Inflammatory macrophage treated with lipopolysaccharide for 4 hours (primary cell): Measurements from ENCODE around the gene MRPL34.
A peak's percentile ranks its signal among the peaks of the same experiment; 100 is the strongest.
"Not testable (repeated sequence)": the region's sequence is repeated elsewhere in the genome, so short reads cannot be mapped to it uniquely, and the experiment has no call there.

Source experiments
- DNase-seq: peaks from one replicate; pipeline ENCODE4 v3.0.0-alpha.2; 2020

The MRPL34 gene

DNA sequence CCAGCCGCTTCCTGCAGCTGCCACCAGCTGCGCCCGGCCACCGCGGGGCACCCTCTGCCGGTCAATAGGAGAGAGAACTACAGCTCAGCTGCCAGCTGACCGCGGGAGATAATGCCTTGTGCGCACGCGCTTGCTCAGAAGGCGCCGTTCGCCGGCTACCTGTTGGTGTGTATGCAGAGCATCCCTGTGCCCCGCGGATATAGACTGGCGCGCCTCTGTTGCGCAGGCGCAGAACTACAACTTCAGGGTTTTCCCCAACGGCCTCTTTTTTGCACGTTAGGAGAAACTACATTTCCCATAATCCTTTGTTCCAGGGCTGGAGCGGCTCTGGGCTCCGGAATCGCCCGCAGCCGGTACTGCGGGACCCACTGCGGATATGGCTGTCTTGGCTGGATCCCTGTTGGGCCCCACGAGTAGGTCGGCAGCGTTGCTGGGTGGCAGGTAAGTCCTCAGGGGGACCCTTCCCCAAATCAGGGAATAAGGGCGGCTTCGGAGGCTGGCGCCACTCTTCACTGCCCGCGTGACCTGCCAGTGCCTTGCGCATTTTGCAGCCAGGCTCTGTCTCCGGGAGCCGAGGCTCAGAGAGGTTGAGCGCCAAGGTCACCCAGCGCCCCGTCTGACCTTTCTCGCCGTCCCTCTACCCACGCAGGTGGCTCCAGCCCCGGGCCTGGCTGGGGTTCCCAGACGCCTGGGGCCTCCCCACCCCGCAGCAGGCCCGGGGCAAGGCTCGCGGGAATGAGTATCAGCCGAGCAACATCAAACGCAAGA, at the start of gene MRPL34:
MRPL34 (plus strand) TSS at position 356 of the 768 bp plus-strand sequence; CDS start at position 377, 21 bp downstream.
- peak; percentile 97 for DNase-seq

DNA sequence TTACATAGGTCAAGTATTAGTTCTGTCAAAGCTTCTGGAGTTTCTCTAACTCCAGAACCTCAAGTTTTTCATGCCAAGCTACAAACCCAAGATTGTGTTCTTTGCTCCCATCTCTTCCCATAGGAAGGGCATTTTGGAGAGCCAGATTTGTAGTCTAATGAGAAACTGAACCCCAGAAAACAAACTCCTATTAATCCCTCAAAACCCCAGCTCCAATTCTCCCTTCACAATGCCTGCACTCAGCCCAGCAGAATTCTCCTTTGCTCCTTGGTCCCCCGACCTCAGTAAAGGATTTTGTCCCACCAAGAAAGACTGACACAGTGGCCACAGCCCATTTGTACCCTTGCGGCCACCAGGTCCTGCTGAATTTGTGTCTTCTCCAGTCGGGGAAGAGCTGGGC, 49.5 kb upstream of the MRPL34 start:
- no peak for DNase-seq

DNA sequence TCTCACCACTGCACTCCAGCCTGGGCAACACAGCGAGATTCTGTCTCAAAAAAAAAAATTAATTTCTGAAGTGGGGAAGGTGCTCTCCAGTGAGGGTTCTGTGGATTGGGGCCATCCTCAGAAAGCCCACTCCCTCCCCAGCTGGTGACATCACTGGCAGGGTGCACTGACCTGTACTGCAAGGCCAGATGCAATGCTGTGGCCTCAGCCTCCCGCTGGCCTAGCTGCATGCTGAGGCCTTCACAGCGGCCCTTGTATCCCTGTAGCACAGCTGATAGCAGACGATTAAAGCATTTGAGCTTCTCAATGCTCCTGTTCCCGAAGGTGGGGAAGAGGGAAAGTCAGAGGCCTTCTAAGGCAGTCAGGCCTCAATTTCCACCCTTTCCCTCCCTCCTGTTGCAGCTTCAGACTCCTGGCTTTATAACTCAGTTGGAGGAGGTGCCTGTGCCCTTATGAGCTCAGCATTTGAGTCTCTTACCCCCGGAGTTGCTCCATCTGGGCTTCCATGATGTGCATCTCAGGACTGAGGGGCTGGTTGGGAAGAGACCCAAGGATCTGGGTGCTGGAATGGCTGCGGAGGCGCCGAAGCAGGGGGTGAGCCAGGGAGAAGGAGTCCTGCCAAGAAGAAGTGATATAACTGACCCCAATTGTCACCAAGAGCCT, 46.4 kb upstream of the MRPL34 start:
- no peak for DNase-seq

DNA sequence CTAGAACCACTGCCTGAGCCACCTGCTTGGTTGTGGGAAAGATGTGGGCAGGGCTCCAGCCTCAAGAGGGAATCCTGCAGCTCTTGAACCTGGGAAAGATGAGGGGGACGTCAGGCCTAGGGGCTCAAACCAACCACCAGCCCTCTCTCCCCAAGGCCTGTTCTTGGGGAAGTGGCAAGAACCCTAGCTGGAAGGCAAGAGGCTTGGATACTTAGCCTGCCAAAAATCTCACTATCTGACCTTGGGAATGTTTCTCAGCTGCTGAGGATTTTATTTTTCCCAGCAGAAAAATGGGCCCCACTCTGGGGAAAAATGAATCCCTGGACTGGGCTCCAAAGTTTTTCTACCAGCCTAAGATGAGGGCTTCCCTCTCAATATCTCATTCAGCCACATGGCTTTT, 45.7 kb upstream of the MRPL34 start:
- no peak for DNase-seq

DNA sequence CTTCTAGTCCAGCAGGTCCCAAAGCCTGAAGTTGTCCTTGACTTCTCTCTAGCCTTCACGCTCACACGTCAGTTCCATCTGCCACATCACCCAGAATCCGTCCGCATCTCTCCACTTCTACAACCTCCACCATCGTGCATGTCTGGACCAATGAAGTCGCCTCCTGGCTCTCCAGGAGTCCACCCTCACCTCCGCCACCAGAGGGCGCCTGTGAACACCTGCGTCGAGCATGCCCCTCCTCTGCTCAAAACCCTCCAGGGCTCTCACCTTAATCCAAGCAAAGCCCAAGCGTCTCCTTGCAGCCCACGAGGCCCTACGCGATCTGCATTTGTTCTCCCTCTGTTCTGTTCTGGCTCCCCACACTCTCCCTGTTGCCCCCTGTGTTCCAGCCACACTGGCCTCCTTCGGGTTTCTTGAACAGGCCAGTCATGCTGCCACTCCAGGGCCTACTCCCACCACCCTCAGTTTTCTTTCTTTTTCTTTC, 44.8 kb upstream of the MRPL34 start:
- peak; percentile 80 for DNase-seq

DNA sequence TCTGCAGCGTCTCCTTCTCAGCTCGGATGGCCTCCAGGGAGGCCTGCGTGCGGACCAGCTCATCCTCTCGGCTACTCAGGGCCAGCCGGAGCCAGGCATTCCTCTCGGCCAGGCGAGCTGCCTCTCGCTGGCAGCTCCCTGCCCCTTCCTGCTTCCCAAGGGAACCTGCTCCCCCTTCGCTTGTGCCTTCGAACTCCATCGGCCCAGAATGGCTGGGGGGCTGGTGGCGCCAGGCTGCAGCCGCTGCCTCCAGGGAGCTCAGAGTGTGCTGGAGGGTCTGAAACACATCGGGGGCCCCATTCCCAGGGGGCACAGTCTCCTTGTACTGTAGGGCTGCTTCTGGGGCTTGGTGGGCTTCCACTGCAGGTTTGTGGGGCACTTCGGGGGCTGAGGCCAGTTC, 43.1 kb upstream of the MRPL34 start:
- no peak for DNase-seq

DNA sequence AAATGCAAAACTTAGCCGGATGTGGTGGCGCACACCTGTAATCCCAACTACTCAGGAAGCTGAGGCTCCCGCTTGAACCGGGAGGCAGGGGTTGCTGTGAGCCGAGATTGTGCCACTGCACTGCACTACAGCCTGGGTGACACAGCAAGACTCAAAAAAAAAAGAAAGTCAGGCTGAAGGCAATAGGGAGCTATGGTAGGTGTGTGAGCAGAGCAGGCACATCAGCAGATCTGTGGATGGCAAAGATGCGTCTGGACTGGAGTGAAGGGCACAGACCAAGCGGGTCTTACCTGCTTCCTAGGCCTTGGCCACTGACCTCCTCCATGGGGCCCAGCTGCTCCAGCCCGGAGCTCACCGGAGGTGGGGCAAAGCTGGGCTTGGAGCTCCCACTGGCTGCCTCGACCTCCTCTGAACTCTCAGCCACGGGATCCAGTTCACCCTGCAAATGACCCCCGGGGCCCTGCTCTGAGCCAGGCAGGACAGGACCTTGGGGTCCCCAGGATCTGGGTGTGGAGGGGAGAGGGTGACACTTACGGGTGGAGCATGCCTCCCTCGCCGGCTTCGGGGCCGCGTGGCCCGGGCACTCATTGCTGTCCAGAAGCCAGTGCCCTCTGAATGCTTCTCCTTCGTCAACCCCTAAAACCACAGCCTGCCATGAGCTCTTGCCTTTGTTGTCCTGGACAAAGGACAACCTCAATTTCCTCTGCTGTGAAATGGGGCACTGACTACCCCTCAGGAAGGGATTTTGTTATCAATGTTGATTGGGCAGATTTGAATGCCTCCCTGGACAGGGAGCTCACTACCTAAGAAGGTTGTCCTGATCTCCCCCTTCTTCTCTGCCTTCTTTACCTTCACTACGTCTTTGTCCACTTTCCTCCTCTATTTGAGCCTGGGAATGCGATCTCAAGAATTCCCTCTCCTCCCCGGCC, 41.7 kb upstream of the MRPL34 start:
- no peak for DNase-seq

DNA sequence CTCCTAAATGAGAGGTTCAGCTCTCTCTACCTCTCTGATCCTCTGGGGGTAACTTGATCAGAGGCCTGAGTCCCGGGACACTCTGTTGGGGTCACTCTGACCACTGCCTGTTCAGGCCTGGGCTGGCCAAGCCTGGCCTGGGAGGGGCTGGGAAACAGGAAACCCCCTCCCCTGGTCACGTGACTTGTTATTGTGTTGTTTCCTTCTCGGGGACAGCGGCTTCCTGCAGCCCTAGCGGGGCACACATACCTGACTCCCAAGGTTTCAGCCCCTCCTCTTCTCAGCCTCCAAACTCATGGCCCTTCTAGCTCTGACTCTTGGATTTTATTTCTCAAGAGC, 41.1 kb upstream of the MRPL34 start, which contains the start of gene USHBP1:
USHBP1 (minus strand) TSS at position 105 of the 339 bp plus-strand sequence. CDS start 446 bp downstream, outside the sequence.
- DNase-seq = no peak

DNA sequence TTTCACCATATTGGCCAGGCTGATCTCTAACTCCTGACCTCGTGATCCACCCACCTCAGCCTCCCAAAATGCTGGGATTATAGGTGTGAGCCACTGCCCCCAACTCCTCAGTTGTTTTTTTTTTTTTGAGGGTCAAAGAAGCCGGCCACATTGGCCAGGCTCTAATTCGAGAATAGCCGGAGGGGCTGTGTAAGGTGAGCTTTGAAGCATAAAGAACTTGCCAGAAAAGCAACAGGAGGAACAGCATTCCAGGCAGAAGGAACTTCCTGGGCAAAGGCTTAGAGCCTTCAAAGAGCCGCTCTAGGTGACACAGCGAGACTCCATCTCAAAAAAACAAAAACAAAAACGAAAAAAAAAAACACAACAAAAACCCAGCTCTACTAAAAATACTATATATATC, 39.6 kb upstream of the MRPL34 start:
- no peak for DNase-seq

DNA sequence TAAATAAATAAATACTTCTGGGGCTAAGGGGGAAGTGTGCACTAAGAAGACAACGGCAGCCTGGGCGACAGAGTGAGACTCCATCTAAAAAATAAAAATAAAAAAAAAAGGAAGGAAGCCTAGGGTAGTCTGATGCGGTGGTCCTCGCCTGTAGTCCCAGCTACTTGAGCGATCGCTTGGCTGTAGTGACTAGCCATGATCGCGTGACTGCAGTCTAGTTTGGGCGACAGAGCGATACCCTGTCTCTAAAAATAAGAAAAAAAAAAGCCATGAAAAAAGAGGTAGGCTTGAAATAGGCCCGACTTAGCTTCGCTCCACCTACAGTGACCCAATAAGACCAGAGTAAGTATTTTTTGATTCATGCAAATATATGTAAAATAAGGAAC, 39.1 kb upstream of the MRPL34 start:
- no peak for DNase-seq

DNA sequence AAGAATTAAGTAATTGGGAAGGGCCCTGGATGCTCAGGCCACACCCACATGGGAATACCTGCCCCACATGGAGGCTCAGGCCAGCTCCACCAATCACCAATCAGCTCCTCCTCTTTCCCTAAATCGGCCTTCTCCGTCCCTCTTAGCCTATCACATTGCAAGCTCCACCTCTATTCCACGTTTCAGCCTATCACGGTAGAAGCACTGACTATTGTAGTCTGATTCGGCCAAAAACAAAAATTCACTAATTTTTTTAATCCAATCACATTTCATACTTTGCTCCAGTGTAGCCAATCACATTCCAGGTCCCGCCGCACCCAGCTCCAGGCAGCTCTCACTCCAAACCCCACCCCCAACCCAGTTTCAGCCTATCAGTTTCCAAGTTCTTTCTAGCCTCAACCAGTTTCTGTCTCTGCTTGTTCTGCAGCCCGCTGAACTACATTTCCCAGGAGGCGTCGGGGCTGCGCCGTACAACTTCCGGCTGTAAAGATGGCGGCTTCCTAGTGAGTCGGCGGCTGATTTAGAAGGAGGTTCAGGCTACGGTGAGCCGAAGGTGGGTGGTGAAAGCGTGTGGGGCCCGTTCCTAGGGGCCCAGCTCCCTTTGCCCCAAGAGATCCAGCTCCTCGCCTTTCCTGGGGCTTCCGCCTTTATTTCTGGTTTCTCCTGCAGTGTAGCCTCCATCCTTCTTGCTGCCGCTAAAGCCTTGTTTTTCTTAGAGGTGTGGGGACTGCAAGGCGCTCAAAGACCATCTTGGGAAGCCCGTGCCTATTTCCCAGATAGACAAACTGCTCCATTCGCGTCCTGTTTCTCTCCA, 38.5 kb upstream of the MRPL34 start, which contains the start of gene BABAM1:
BABAM1 (plus strand) TSS at position 469 of the 814 bp plus-strand sequence. CDS start 1,364 bp downstream, outside the sequence.
- DNase-seq = peak; percentile 99

DNA sequence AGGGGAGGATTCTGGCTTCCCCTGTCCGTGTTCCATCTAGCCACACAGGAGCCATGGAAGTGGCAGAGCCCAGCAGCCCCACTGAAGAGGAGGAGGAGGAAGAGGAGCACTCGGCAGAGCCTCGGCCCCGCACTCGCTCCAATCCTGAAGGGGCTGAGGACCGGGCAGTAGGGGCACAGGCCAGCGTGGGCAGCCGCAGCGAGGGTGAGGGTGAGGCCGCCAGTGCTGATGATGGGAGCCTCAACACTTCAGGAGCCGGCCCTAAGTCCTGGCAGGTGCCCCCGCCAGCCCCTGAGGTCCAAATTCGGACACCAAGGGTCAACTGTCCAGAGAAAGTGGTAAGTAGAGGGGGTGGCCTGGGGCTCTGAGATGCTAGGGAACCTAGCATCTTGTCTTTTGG, 36.9 kb upstream of the MRPL34 start:
- no peak for DNase-seq

DNA sequence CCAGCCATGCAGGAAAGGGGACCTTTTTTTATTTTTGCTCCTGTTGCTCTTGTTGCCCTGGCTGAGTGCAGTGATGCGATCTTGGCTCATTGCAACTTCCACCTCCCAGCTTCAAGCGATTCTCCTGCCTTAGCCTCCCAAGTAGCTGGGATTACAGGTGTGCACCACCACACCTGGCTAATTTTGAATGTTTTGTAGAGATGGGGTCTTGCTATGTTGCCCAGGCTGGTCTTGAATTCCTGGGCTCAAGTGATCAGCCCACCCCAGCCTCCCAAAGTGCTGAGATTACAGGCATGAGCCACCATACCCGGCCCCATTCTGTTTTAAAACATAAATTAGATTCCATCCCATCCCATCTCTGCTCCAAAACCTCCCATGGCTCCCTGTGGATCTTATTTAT, 30.8 kb upstream of the MRPL34 start:
- DNase-seq = not testable (repeated sequence)

DNA sequence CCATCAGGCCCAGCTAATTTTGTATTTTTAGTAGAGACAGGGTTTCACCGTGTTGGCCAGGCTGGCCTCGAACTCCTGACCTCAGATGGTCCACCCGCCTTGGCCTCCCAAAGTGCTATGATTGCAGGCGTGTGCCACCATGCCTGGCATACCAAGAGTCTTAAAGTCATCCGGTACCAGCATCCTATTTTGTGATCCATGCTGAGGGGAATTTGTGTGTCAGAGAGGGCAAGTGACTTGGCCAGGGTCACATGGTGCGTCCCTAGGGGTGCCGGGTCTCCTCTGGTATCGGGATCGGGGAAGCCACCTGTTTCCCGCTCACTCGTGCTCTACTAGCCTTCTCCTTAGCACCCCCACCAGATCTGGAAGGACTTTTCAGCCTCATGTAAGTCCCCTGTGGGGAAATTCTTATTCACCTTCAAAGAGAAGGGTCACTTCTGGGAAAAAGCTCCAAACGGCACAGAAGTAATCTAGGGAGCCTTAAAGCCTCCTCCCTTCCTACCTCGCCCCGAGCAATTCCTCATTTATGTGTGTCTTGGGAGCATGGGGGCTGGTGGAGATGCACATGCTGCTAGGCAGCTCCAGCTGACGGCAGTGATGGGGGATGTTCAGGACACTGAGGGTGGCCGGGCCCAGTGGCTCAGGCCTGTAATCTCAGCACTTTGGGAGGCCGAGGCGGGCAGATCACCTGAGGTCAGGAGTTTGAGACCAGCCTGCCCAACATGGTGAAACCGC, 30.1 kb upstream of the MRPL34 start:
- no peak for DNase-seq

DNA sequence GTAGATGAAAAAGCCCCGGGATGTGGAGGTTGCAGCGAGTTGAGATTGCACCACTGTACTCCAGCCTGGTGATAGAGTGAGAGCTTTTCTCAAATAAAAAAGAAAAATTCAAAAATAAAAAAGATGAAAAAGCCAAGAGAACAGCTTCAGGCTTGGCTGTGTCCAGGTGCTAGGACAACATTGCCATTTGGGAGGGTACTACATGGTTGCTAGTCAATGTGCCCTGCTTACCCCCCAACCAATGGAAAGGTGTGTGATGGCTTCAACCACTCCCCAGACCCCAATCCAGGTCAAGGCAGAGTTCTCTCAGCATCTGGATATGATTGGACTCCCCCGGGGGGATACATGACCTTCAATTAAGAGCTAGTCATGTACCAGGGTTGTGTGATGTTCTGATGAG, 26.2 kb upstream of the MRPL34 start:
- no peak for DNase-seq

DNA sequence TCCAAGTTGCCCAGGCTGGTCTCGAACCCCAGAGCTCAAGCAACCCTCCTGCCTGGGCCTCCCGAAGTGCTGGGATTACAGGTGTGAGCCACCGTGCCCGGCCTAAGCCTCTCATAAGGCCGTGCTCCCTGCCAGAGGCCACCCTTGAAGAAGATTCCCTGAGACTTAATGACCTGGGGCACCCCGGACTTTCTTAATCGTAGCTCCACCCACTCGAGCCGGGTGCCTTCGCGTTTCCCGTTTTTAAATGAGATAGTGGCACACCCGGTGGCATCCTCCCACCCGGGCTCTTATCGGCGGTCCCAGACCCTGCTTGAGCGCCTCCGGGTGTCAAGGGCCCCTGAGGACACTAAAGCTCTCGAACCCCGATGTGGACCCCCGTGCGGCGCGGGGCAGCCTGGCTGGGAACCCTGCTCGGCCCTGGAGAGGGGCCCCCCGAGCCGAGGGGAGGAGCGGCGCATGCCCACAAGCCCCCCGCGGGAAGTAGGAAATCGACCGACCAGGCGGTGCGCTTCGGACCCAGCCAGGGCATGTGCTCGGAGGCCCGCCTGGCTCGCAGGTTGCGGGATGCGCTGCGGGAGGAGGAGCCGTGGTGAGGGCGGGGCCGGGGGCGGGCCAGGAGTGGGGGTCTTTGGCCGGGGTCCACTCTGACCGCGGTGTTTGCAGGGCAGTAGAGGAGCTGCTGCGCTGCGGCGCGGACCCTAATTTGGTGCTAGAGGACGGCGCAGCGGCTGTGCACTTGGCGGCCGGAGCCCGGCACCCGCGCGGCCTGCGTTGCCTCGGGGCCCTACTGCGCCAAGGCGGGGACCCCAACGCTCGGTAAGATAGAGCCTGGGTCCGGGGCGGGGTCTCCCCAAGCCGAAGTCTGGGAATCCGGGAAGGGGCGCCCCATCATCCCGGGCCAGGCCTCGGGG, 24.0 kb upstream of the MRPL34 start, which contains the start of gene ANKLE1:
ANKLE1 (plus strand) TSS at position 511 of the 914 bp plus-strand sequence; CDS start at position 531, 20 bp downstream.
- DNase-seq = peak; percentile 89

DNA sequence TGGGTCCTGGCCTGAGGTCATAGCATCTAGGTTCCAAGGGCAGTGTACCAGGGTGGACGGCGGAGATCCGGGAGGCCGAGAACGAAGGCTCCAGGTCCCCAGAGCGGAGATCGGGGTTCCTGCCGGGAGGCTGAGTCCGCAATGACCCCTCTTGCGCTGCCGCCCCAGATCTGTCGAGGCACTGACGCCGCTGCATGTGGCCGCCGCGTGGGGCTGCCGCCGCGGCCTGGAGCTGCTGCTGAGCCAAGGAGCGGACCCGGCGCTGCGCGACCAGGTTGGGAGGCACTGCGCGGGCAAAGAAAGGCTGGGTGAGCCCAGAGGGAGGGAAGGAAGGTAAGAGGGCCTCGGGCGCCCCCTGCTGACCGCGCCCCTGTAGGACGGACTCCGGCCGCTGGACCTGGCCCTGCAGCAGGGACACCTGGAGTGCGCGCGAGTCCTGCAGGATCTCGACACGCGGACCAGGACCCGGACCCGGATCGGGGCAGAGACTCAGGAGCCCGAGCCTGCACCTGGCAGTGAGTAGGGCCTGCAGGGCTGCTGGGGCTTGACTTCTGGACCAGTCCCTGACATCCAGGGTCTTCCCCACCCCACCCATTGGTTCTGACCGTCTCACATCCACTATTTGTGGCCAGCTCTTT, 23.1 kb upstream of the MRPL34 start:
- peak; percentile 75 for DNase-seq

DNA sequence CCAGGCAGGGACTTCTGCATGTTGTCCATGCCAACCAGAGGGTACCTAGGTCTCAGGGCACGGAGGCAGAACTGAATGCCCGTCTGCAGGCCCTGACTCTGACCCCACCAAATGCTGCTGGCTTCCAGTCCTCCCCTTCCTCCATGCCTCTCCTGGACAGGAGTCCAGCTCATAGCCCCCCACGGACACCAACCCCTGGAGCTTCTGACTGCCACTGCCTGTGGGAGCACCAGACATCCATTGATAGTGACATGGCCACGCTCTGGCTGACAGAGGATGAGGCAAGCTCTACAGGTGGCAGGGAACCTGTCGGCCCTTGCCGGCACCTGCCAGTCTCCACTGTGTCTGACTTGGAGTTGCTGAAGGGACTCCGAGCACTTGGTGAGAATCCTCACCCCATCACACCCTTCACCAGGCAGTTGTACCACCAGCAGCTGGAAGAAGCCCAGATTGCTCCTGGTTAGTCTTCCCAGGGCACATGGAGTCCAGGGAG, 22.1 kb upstream of the MRPL34 start:
- DNase-seq = no peak

DNA sequence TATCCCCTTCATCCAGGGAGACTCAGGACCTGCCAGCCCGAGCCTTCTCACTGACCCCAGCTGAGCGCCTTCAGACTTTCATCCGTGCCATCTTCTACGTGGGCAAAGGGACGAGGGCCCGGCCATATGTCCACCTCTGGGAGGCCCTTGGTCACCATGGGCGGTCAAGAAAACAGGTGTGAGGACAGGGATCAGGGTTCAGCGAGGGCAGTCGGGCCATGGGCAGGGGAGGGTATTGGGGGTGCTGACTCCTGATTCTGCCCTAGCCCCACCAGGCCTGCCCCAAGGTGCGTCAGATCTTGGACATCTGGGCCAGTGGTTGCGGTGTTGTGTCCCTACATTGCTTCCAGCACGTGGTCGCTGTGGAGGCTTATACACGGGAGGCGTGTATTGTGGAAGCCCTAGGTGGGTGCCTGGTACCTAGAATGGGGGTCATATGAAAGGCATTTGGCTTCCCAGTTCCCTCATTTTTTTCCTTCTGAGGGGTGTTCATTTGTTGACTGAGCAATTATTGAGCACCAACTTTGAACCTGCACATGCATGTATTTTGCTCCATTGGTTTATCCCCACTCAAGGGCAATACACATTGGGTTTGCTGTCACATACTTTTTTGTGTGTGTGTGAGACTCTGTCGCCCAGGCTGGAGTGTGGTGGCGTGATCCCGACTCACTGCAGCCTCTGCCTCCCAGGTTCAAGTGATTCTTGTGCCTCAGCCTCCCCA, 20.1 kb upstream of the MRPL34 start:
- DNase-seq = no peak
